H9 (cell line): ENCODE data around the gene LTB4R2. TPM values are rescaled to one million over a fixed set of nuclear protein-coding genes. Genes with fewer than 3 reads are reported as not detected.

ENCODE experiments used
- DNase-seq: peaks from one replicate; pipeline ENCODE4 v3.0.0-alpha.2; 2017
- H2AFZ ChIP-seq: one replicate; pipeline ENCODE4 v1.6.1; 2013; ENCODE audit warnings: mild to moderate bottlenecking, low read length, control low read depth, moderate library complexity
- H2AK5ac ChIP-seq: 2 replicates; pipeline ENCODE4 v1.6.1; 2013; ENCODE audit warnings: low read length, control low read depth, mixed read lengths; ENCODE audit not compliant: insufficient read length
- H2BK120ac ChIP-seq: one replicate; pipeline ENCODE4 v1.6.1; 2013; ENCODE audit warnings: low read depth, mild to moderate bottlenecking, low read length, control low read depth, inconsistent platforms; ENCODE audit not compliant: poor library complexity, severe bottlenecking
- H2BK12ac ChIP-seq: 2 replicates; pipeline ENCODE4 v1.6.1; 2013; ENCODE audit warnings: low read length, control low read depth, mixed read lengths, low read depth; ENCODE audit not compliant: insufficient read length
- H2BK15ac ChIP-seq: 2 replicates; pipeline ENCODE4 v1.6.1; 2013; ENCODE audit warnings: low read depth, low read length, control low read depth
- H2BK20ac ChIP-seq: one replicate; pipeline ENCODE4 v1.6.1; 2013; ENCODE audit warnings: low read depth, mild to moderate bottlenecking, low read length, control low read depth, inconsistent platforms; ENCODE audit not compliant: poor library complexity, severe bottlenecking
- H2BK5ac ChIP-seq: 2 replicates; pipeline ENCODE4 v1.6.1; 2013; ENCODE audit warnings: low read length, control low read depth, mixed read lengths; ENCODE audit not compliant: insufficient read length
- H3K14ac ChIP-seq: 2 replicates; pipeline ENCODE4 v1.6.1; 2013; ENCODE audit warnings: low read length, control low read depth; ENCODE audit not compliant: insufficient read depth
- H3K18ac ChIP-seq: 2 replicates; pipeline ENCODE4 v1.6.1; 2013; ENCODE audit warnings: low read depth, mild to moderate bottlenecking, mixed read lengths, low read length, control low read depth; ENCODE audit not compliant: insufficient read length
- H3K23ac ChIP-seq: 2 replicates; pipeline ENCODE4 v1.6.1; 2013; ENCODE audit warnings: low read length, control low read depth, mixed read lengths, low read depth; ENCODE audit not compliant: insufficient read length
- H3K23me2 ChIP-seq: 2 replicates; pipeline ENCODE4 v1.6.1; 2013; ENCODE audit warnings: low read depth, mild to moderate bottlenecking, mixed read lengths, low read length, control low read depth; ENCODE audit not compliant: insufficient read length, poor library complexity, severe bottlenecking
- H3K27ac ChIP-seq: 2 replicates; pipeline ENCODE4 v1.5.1; 2013; ENCODE audit warnings: low read length, control low read depth, mixed read lengths, low read depth; ENCODE audit not compliant: insufficient read length
- H3K27me3 ChIP-seq: 2 replicates; pipeline ENCODE4 v1.6.1; 2013; ENCODE audit warnings: low read length, control low read depth, inconsistent platforms; ENCODE audit not compliant: insufficient read depth
- H3K4ac ChIP-seq: 2 replicates; pipeline ENCODE4 v1.6.1; 2013; ENCODE audit warnings: low read depth, mild to moderate bottlenecking, control low read depth, inconsistent platforms, low read length, moderate library complexity
- H3K4me1 ChIP-seq: 2 replicates; pipeline ENCODE4 v1.6.1; 2013; ENCODE audit warnings: low read length, control low read depth, inconsistent platforms; ENCODE audit not compliant: insufficient read depth
- H3K4me2 ChIP-seq: 2 replicates; pipeline ENCODE4 v1.6.1; 2013; ENCODE audit warnings: low read length, control low read depth, mixed read lengths; ENCODE audit not compliant: insufficient read length, insufficient read depth
- H3K56ac ChIP-seq: 2 replicates; pipeline ENCODE4 v1.6.1; 2013; ENCODE audit warnings: low read depth, mild to moderate bottlenecking, mixed read lengths, low read length, control low read depth; ENCODE audit not compliant: insufficient read length
- H3K79me1 ChIP-seq: 2 replicates; pipeline ENCODE4 v1.6.1; 2013; ENCODE audit warnings: low read depth, mild to moderate bottlenecking, moderate library complexity, low read length, control low read depth, inconsistent platforms; ENCODE audit not compliant: insufficient read depth, poor library complexity, severe bottlenecking
- H3K79me2 ChIP-seq: 2 replicates; pipeline ENCODE4 v1.6.1; 2013; ENCODE audit warnings: low read length, control low read depth, inconsistent platforms; ENCODE audit not compliant: insufficient read depth
- H3K9ac ChIP-seq: 2 replicates; pipeline ENCODE4 v1.6.1; 2013; ENCODE audit warnings: low read length, control low read depth, mixed read lengths; ENCODE audit not compliant: insufficient read length; ENCODE audit errors: extremely low read depth
- H3K9me3 ChIP-seq: one replicate; pipeline ENCODE4 v1.6.1; 2013; ENCODE audit warnings: low read depth, low read length, inconsistent platforms; ENCODE audit not compliant: control insufficient read depth
- H3T11ph ChIP-seq: one replicate; pipeline ENCODE4 v1.6.1; 2013; ENCODE audit warnings: mild to moderate bottlenecking, low read length, control low read depth, inconsistent platforms
- H4K20me1 ChIP-seq: one replicate; pipeline ENCODE4 v1.6.1; 2013; ENCODE audit not compliant: control insufficient read depth, insufficient read length, insufficient read depth
- H4K5ac ChIP-seq: 2 replicates; pipeline ENCODE4 v1.6.1; 2013; ENCODE audit warnings: low read depth, mild to moderate bottlenecking, mixed read lengths, low read length, control low read depth; ENCODE audit not compliant: insufficient read length
- H4K8ac ChIP-seq: replicated peaks from 2 replicates; pipeline ENCODE4 v1.6.1; 2013; ENCODE audit warnings: low read length, control low read depth, mixed read lengths, low read depth; ENCODE audit not compliant: insufficient read length
- H4K91ac ChIP-seq: 2 replicates; pipeline ENCODE4 v1.6.1; 2013; ENCODE audit warnings: low read depth, mild to moderate bottlenecking, moderate library complexity, mixed read lengths, low read length, control low read depth; ENCODE audit not compliant: insufficient read length
- H3K27ac Mint-ChIP-seq, 3 experiments: 2 replicates in 2 of 3; 3 replicates in 1 of 3; pipeline ENCODE4 v1.8.0; 2020 to 2021; ENCODE audit warnings: mixed read lengths in 3 of 3, mild to moderate bottlenecking in 1 of 3, moderate library complexity in 1 of 3
- H3K27me3 Mint-ChIP-seq: 2 replicates; pipeline ENCODE4 v1.8.0; 2021; ENCODE audit warnings: low read depth, mild to moderate bottlenecking, moderate library complexity, mixed read lengths
- H3K36me3 Mint-ChIP-seq, 3 experiments: 2 replicates in 2 of 3; 3 replicates in 1 of 3; pipeline ENCODE4 v1.8.0; 2020 to 2021; ENCODE audit warnings: low read depth in 3 of 3, mixed read lengths in 3 of 3; ENCODE audit not compliant: insufficient read depth in 1 of 3
- H3K4me1 Mint-ChIP-seq, 2 experiments: 2 replicates each; pipeline ENCODE4 v1.8.0; 2020; ENCODE audit warnings: mixed read lengths in 2 of 2
- H3K4me3 Mint-ChIP-seq, 2 experiments: 2 replicates in 1 of 2; 3 replicates in 1 of 2; pipeline ENCODE4 v1.8.0; 2020 to 2021; ENCODE audit warnings: mild to moderate bottlenecking in 2 of 2, mixed read lengths in 2 of 2, moderate library complexity in 1 of 2
- H3K9me3 Mint-ChIP-seq, 2 experiments: 2 replicates in 1 of 2; 3 replicates in 1 of 2; pipeline ENCODE4 v1.8.0; 2020; ENCODE audit warnings: mild to moderate bottlenecking in 2 of 2, mixed read lengths in 2 of 2, moderate library complexity in 1 of 2
- WGBS: extraction: QIAGEN DNeasy Blood & Tissue Kit; methylation state at CpG from one replicate; pipeline ENCODE4 v1.1.7; 2013; ENCODE audit warnings: missing lambda C conversion rate, low lambda C conversion rate, mixed read lengths; ENCODE audit not compliant: insufficient read length; ENCODE audit errors: extremely low coverage; 5-methylcytosine and 5-hydroxymethylcytosine counted together
- total RNA-seq: library from RNA; stranded (reverse); gene quantifications from 2 replicates; pipeline ENCODE4 v1.2.1, GENCODE V29; 2021
- TF ChIP-seq, protein P1 (sequence below): fragments of 200-600 bp; sonication (generic); conservative IDR thresholded peaks from 3 replicates; pipeline ENCODE4 v1.8.0; 2021; ENCODE audit warnings: antibody characterized with exemption, mild to moderate bottlenecking

LTB4R2 gene
- total RNA-seq, 1 experiment from 2014 or later: 13.4 TPM

DNA sequence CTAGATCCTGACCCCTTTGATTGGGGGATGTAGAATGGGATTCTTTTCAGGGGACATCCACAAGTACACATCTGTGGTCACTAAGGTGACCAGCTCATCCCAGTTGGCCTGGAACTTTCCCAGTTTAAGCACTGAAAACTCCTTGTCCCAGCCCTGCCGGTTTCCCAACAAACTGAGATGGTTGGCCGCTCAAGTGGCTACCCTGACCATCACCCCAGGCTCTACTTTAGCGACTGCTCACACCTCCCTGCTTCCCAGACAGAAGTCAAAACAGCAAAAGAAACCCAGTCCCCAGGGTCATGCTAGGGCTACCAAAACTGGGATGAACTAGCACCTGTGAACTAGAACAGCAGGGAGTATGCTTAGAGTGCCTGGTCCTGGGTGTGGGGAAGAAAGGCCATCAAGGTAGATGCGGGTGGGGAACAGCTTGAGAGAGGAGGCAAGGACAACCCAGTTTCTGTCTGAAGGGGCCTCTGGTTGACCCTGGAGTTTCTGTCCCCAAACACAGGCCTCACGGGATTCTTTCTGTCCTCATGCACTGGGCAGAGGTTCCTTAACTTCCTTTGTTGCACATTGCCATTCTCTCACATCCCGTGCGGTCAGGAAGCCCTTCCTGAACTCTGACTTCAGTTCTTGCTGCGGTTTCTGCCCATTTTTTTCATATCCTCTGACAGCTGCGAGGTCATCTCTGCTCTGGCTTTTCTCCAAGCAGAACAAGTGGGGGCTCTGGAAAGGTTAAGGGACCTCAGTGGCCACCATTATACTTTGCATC is 3.0 kb downstream of the LTB4R2 start:
- Mint-ChIP-seq H3K9me3 (no peaks in the 10 kb centered on the region), H3K4me1 (peaks cover 3% of the 10 kb centered on the region in 2 experiments; a peak in 3 of 4 replicates), H3K27me3 (peaks cover 20% of the 10 kb centered on the region), H3K4me3 (no peak overlapping the region), H3K36me3 (peaks cover 3 to 25% (median 11%) of the 10 kb centered on the region in 3 experiments; a peak in 6 of 7 replicates), H3K27ac (no peak overlapping the region)
- no peak overlapping the region for H4K5ac ChIP-seq
- no peak overlapping the region for H2AFZ ChIP-seq
- H3K27ac ChIP-seq: no peak overlapping the region
- no peak overlapping the region for H2BK15ac ChIP-seq
- no peak overlapping the region for H3K18ac ChIP-seq
- H2BK120ac ChIP-seq: no peak overlapping the region
- no peaks in the 10 kb centered on the region for H3K4me1 ChIP-seq
- no peaks in the 10 kb centered on the region for H3K79me2 ChIP-seq
- H3K9ac ChIP-seq: no peak overlapping the region
- DNase-seq: no peak
- H3K9me3 ChIP-seq: no peaks in the 10 kb centered on the region
- H3K14ac ChIP-seq: no peak overlapping the region
- no peak overlapping the region for H3K4ac ChIP-seq
- no peak overlapping the region for H3K4me2 ChIP-seq
- WGBS: no CpG with 5 or more reads among the region's 9 CpGs
- no peaks in the 10 kb centered on the region for H3K79me1 ChIP-seq
- no peak overlapping the region for H2BK20ac ChIP-seq
- no peak overlapping the region for H2AK5ac ChIP-seq
- H2BK12ac ChIP-seq: no peak overlapping the region
- no peak overlapping the region for H3K23ac ChIP-seq
- no peak overlapping the region for H2BK5ac ChIP-seq
- no peak overlapping the region for H3K56ac ChIP-seq
- no peaks in the 10 kb centered on the region for H4K20me1 ChIP-seq
- H3K23me2 ChIP-seq: no peaks in the 10 kb centered on the region
- H3T11ph ChIP-seq: no peak overlapping the region
- no peak overlapping the region for H4K8ac ChIP-seq
- no peak overlapping the region for H4K91ac ChIP-seq
- H3K27me3 ChIP-seq: no peaks in the 10 kb centered on the region
- TF ChIP-seq, protein P1, sequence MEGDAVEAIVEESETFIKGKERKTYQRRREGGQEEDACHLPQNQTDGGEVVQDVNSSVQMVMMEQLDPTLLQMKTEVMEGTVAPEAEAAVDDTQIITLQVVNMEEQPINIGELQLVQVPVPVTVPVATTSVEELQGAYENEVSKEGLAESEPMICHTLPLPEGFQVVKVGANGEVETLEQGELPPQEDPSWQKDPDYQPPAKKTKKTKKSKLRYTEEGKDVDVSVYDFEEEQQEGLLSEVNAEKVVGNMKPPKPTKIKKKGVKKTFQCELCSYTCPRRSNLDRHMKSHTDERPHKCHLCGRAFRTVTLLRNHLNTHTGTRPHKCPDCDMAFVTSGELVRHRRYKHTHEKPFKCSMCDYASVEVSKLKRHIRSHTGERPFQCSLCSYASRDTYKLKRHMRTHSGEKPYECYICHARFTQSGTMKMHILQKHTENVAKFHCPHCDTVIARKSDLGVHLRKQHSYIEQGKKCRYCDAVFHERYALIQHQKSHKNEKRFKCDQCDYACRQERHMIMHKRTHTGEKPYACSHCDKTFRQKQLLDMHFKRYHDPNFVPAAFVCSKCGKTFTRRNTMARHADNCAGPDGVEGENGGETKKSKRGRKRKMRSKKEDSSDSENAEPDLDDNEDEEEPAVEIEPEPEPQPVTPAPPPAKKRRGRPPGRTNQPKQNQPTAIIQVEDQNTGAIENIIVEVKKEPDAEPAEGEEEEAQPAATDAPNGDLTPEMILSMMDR: no peak
